GM10847 (cell line): ENCODE measurements around the gene LAMA5.

Source experiments
- POLR2A ChIP-seq: IDR thresholded peaks from 2 replicates; pipeline ENCODE4 v1.6.1; 2011; ENCODE audit not compliant: insufficient read length; ENCODE audit errors: extremely low read depth

The LAMA5 gene

DNA sequence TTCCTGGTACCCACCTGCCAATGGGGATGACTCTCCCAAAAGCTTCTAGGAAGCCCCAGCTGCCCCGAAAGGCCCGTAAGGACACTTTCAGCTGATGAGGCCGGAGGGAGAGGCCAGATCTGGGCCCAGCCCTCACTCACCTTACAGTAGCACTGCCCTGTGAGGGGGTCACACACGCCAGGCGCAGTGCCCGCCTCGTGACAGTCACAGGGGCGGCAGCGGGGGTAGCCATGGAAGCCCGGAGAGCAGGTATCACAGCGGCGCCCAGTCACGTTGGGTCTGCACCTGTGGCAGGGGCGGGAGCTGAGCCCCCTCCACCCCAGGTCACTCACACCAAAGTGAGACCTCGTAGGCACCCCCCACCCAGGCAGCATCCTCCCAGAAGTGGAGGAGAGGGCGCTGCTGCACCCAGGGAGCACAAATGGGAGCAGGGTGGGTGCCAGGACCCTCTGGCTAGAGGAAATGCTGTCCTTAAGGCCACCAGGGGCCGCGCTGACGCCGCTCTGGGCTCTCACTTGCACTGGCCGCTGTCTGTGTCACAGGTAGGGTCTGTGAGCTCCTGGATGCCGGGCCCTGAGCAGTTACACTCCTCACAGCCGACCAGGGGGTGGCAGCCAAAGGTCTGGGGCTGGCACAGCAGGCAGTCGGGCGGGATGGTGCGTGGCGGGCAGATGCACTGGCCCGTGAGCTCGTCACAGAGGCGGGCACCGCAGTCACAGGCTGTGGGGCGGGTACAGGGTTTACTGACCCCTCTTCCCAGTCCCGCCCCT is 39.2 kb downstream of the LAMA5 start:
- TF ChIP-seq POLR2A: no peak

DNA sequence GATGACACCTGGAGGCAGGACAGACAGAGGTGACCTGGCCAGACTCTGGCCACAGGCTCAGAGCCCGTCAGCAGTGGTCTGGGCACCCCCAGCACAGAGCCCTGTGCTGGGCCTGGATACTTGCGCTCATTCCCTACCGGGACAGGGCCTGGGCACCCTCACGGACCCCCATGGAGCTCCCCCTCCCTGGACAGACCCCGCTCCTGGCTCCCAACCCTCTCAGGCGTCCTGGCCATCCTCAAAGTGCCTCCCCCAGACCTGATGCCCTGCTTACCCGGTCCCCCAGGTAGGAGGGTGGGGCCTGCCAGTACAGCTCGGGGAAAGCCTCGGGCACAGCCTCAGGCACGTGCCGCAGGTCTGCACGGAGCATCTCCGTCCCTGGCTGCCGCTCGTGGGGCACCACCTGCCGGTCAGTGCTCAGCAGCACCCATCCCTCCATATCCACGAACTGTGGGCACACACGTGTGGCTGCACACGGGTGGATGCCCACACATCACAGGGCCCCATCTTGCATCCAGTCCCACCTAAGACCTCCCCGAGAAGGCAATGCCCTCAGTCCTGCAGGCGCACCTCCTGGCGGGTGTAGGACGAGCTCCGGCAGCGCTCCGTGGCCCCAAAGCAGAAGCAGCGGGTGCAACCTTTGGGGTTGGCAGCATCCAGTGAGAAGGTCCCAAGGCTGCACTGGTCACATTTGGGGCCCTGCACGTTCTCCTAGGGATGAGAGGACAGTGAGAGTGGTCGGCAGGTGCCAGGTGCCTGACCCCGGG is 40.0 kb downstream of the LAMA5 start:
- TF ChIP-seq POLR2A: no peak

DNA sequence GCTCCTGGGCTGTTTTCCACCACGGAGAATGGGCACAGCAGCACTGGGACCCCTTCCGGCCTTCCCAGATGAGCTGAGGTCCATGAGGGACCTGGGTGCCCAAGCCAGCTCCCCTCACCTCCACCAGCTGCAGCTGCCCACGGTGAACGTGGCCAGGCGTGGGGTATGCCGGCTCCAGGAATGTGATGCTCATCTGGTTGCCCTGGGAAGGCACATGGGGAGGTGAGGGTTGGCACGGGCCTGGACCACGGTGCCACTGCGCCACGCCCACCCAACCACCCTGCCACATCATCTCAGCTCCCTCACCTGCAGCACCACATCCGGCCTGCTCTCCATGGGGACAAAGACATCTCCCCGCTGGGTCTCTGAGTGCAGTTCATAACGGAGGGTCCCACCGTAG is 40.6 kb downstream of the LAMA5 start:
- TF ChIP-seq POLR2A: no peak

DNA sequence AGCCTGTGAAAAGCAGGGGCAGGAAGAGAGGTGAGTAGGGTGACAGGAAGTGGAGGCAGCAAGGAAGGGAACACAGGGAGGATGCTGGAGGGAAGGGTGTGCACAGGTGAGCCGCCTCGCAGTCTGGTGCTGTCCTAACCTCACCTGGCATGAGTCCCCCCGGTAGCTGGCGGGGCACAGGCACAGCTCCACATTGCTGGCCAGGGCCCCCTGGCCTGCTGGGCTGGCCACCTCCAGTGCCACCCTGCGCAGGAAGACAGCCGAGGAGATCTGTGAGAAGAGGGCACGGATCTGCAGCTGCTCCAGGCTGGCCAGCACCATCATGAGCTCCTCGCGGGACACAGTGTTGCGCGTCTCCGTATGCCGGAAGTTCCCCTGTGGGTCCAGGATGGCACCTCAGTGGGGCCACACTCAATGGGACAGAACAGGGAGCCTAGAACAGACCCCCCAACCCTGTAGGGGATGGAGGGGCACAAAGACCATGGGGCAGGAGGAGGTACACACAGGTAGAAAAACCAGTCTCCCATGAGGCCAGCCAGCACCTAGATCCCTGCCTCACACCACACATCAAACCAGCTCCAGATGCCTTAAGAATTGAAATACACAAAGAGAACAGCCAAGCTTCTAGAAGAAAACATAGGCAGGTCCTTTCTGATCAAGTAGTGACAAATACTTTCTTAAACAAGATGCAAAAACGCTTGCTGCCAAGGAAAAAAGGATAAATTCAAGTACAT is 41.8 kb downstream of the LAMA5 start:
- no peak for TF ChIP-seq POLR2A

DNA sequence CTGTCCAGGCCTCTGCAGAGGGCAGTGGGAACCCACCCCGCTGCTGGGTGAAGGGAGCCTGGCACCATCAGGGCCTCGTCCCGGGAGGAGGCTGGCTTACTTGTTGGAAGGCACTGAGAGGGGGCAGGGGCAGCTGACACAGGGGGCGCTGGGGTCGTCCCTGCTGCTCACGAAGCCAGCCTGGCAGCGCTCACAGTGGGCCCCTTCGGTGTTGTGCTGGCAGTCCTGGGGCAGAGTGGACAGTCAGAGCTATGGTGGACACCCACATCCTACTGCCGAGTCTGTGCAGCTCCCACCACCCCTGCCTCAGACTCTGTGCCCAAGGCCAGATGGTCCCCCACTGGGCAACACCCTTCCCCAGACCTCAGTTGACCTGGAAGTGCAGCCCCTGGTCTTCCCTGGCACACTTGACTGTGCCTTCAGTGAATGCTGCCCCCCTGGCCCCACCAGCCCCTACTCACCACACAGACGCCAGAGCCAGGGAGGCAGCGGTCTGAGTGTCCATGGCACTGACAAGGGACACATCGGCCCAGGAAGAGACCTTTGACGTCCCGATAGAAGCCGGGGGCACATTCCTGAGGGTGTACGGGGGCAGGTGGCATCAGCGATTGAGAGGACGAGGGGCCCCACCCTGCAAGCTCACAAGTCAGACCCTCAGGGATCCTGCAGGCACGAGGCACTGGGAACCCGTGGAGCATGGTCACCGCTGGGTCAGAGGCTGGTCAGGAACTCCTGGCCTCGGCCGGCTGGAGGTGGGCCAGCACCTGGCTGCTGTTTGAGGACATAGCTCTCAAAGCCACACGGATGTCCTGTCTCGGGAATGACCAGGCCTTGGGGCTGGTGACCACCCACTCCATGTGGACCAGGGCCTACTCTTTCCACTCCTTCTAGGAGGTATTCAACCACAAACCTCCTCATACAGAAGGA is 42.9 kb downstream of the LAMA5 start:
- TF ChIP-seq POLR2A: no peak

DNA sequence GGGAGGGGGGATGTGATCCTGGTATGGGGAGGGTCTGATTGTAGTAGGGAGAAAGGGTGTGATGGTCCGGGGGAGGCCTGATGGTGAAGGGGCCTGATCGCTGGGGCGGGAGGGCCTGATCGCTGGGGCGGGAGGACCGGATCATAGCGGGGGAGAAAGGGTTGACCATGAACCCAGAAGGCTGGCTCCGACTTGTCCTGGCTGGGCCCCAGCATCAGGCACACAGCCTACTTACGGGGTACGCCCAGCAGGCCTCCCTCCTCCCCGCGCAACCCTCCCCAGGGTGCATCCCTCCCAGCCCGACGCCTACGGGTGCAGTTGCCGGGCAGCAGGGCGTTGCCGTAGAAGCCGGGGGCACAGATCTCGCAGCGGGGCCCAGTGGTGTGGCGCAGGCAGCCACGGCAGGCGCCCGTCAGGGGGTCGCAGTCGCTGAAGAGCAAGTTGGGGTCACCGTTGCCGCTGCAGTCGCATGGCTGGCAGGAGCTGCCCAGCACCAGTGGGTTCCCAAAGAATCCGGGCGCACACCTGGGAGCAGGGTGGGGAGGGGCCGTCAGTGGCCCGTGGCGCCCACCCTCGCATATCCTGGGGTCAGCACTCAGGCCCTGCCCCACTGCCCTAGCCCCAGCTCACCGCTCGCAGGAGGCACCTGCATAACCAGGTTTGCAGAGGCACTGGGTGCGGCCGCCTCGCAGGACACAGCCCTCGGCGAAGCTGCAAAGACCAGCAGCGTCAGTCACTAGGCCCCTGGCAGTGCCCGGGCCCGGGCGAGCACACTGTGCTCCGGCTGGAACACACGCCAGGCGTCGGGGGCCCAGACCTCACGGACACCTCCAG is 43.7 kb downstream of the LAMA5 start:
- no peak for TF ChIP-seq POLR2A

DNA sequence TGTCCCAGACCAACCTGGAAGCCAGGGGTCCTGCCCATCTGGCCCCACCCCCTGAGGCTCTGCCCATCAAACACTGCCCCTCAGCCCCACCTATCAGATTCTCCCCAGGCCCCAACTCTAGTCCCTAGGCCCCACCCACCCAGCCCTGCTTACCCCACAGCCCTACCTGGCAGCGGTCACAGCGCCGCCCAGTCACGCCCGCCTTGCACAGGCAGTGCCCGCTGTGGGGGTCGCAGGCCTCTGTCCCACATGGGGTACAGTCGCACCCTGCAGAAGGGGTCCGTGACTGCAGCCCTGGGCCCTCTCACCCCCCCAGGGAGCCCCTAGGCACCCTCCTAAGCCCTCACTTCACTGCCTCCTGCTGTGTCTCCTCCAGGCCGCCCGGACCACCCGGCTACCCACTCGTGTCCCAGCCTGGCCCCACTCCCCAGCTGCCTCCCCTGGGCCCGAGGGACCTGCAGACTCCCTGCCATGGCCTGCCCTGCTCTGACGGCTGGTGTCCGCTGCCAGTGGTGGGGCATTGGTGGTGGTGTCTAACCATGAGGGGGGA is 44.5 kb downstream of the LAMA5 start:
- no peak for TF ChIP-seq POLR2A

DNA sequence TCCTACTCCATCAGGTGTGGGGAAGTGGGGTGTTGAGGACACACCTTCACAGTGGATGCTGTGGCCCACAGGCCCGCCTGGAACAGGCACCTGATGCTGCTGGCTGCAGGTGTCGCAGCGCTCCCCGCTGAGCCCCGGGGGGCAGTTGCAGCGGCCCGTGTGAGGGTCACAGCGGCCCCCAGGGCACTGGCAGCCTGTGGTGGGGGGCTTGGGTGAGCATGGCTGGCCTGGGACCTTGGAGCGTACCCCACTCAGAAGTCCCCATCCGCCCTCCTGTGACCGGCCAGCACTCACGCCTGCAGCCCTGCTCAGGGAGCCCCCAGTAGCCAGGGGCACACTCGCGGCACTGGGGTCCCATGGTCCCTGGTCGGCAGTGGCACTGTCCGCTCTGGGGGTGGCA is 45.1 kb downstream of the LAMA5 start:
- TF ChIP-seq POLR2A: no peak

DNA sequence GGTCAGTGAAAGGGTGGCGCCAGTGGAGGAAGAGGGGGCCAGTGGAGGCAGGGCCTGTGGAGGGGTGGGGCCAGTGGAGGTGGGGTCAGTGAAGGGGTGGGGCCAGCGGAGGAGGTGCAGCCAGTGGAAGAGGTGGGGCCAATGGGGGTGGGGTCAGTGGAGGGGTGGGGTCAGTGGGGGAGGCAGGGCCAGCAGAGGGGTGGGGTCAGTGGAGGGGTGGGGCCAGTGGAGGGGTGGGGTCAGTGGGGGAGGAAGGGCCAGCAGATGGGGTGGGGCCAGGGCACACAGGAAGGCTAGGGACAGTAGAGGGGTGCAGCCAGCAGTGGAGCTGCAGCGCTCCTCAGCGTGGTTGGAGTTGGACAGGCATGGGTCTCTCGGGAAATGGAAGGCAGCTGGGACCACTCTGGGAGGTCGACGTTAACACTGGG is 45.6 kb downstream of the LAMA5 start:
- TF ChIP-seq POLR2A: no peak

DNA sequence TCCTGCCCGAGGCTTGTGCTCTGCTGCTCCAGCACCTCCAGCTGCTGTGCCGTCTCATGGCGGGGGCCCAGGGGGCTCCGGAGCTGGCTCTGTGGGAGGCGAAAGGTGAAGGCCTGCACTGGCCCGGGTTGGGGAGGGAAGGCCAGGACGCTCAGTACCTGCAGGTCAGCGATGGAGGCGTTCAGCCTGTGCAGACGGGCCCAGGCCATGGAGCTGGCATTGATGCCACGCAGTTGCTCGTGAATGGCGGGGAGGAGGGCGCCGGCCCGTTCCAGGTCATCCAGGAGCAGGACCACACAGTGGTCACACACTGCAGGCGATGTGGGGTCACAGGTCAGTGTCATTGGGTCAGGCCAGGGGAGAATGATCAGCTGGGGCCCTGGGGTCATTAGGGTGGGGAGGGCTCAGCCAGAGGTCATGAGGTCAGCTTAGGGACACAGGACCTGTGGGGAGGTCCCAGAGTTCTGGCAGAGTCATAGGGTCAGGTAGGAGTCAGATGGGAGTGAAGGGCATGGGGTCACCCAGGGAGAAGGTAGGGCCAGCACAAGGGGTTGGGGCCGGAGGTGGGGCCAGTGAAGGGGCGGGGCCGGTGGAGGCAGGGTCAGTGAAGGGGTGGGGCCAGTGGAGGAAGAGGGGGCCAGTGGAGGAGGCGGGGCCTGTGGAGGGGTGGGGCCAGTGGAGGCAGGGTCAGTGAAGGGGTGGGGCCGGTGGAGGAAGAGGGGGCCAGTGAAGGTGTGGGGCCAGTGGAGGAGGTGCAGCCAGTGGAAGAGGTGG is 46.3 kb downstream of the LAMA5 start:
- TF ChIP-seq POLR2A: no peak

DNA sequence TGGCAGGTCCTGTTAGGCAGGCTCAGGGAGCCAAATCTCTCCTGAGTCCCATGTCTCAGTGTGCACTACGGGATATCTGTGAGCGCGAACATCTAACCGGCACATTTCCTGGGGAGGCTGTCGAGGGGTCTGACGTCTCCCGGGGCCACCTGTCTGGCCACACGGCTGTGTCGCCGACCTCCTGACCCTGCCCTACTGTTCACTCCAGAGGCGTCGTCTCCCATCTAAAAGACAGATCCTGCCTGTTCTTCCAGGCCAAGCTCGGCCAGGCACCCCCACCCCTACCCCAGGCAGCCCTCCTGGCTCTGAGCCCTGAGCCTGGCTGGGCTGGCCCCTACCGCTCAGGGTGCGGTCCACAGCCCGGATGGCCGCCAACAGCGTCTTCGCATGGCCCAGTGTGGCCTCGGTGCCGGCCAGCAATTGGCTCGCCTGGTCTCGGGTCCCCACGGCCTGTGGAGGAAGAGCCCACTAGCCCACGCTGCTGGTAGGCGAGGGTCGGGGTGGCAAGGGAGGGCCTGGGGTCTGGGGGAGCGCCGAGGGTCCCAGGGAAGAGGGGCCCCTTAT is 47.7 kb downstream of the LAMA5 start:
- no peak for TF ChIP-seq POLR2A
